HCT116 (cell line): Measurements from ENCODE around the gene PCDH18. TPM values are rescaled to one million over a fixed set of nuclear protein-coding genes. Genes with fewer than 3 reads are reported as not detected.

ENCODE experiments used
- ATAC-seq: fragments of 200-7000 bp; cut with Tn5 transposase; 2 replicates; pipeline ENCODE4 v1.9.1; 2020; ENCODE audit warnings: mild to moderate bottlenecking, moderate library complexity
- BruUV-seq: library from RNA; stranded (reverse); fragments of 400-500 nt; replicated peaks from 2 replicates; lab custom pipeline; 2021; lab: Mats Ljungman, UMichigan
- CTCF ChIA-PET: fragments of 300-600 bp; sonication (Branson Sonifier 250); formaldehyde crosslinking; loops from one replicate; lab custom pipeline; 2021; ENCODE audit warnings: antibody characterized with exemption; lab: Charles Lee
- POLR2A ChIA-PET: fragments of 300-600, 350-600 bp; sonication (Branson Sonifier 250); formaldehyde crosslinking; loops from one replicate; lab custom pipeline; 2021; ENCODE audit warnings: antibody characterized with exemption; lab: Charles Lee
- RAD21 ChIA-PET, 2 experiments: fragments of 300-600 bp; sonication (Branson Sonifier 250); formaldehyde crosslinking; loops; one replicate each; lab custom pipeline; 2023; ENCODE audit warnings: low total read pairs in 2 of 2; ENCODE audit not compliant: uncharacterized antibody in 2 of 2, unreplicated experiment in 2 of 2, low non-redundant PET in 1 of 2; lab: Charles Lee
- DNase-seq: peaks from one replicate; pipeline ENCODE4 v3.0.0-alpha.2; 2010; ENCODE audit warnings: low read depth, low spot score
- H2AFZ ChIP-seq: fragments of 200-600 bp; shearing (Covaris generic), sonication (generic); 2 replicates; pipeline ENCODE4 v1.6.1; 2017; ENCODE audit warnings: low read depth, mixed run types, mixed read lengths, antibody characterized with exemption, low read length; ENCODE audit not compliant: poor library complexity, severe bottlenecking
- H3K27ac ChIP-seq: 2 replicates; pipeline ENCODE4 v1.5.1; 2012; ENCODE audit warnings: low read depth, low read length
- H3K27me3 ChIP-seq: fragments of 200-600 bp; sonication (generic); 2 replicates; pipeline ENCODE4 v1.6.1; 2016; ENCODE audit warnings: mixed run types, low read length, mixed read lengths; ENCODE audit not compliant: insufficient read depth
- H3K36me3 ChIP-seq, 2 experiments: fragments of 200-500 bp in 1 of 2; fragments of 200-600 bp in 1 of 2; sonication (Bioruptor generic) in 1 of 2; sonication (generic) in 1 of 2; 2 replicates each; pipeline versions ENCODE4 v1.5.1 to v1.6.1; 2014 to 2016; ENCODE audit warnings: low read length in 2 of 2, inconsistent platforms in 1 of 2, mixed read lengths in 1 of 2, mixed run types in 1 of 2; ENCODE audit not compliant: insufficient read depth in 2 of 2, control insufficient read depth in 1 of 2
- H3K4me1 ChIP-seq, 2 experiments: fragments of 200-600 bp in 1 of 2; sonication (generic) in 1 of 2; 2 replicates each; pipeline versions ENCODE4 v1.5.1 to v1.6.1; 2012 to 2017; ENCODE audit warnings: low read length in 2 of 2, inconsistent platforms in 1 of 2, mild to moderate bottlenecking in 1 of 2, mixed read lengths in 1 of 2, mixed run types in 1 of 2, moderate library complexity in 1 of 2; ENCODE audit not compliant: insufficient read depth in 2 of 2, control insufficient read depth in 1 of 2
- H3K4me2 ChIP-seq: fragments of 200-600 bp; sonication (generic); 2 replicates; pipeline ENCODE4 v1.6.1; 2017; ENCODE audit warnings: mixed run types, low read length, mixed read lengths
- H3K4me3 ChIP-seq, 2 experiments: fragments of 200-600 bp in 1 of 2; sonication (generic) in 1 of 2; replicated peaks in 1 of 2; 2 replicates each; pipeline ENCODE4 v1.5.1; 2011 to 2016; ENCODE audit warnings: low read length in 2 of 2, control low read depth in 1 of 2, low read depth in 1 of 2, mild to moderate bottlenecking in 1 of 2, mixed read lengths in 1 of 2, mixed run types in 1 of 2
- H3K79me2 ChIP-seq: fragments of 200-600 bp; sonication (generic); 2 replicates; pipeline ENCODE4 v1.6.1; 2017; ENCODE audit warnings: mild to moderate bottlenecking, mixed run types, low read length, moderate library complexity, mixed read lengths; ENCODE audit not compliant: insufficient read depth
- H3K9ac ChIP-seq: fragments of 200-600 bp; sonication (generic); 2 replicates; pipeline ENCODE4 v1.6.1; 2016; ENCODE audit warnings: low read length, mixed read lengths
- H3K9me2 ChIP-seq: fragments of 200-600 bp; sonication (generic), shearing (Covaris generic); 2 replicates; pipeline ENCODE4 v1.6.1; 2017; ENCODE audit warnings: mixed run types, mild to moderate bottlenecking, moderate library complexity; ENCODE audit not compliant: insufficient read depth
- H3K9me3 ChIP-seq, 2 experiments: fragments of 200-500 bp in 1 of 2; fragments of 200-600 bp in 1 of 2; sonication (Bioruptor generic) in 1 of 2; sonication (generic) in 1 of 2; 2 replicates each; pipeline ENCODE4 v1.6.1; 2014 to 2017; ENCODE audit warnings: low read length in 2 of 2, mixed read lengths in 2 of 2, inconsistent platforms in 1 of 2, low read depth in 1 of 2, mild to moderate bottlenecking in 1 of 2, mixed run types in 1 of 2, moderate library complexity in 1 of 2; ENCODE audit not compliant: control insufficient read depth in 1 of 2, insufficient read depth in 1 of 2
- H4K20me1 ChIP-seq: fragments of 200-600 bp; sonication (generic), shearing (Covaris generic); 2 replicates; pipeline ENCODE4 v1.6.1; 2017; ENCODE audit warnings: mixed run types, mild to moderate bottlenecking, moderate library complexity; ENCODE audit not compliant: insufficient read depth
- CBX3 ChIP-seq: IDR thresholded peaks from 2 replicates; pipeline ENCODE4 v1.6.1; 2012; ENCODE audit warnings: low read depth
- EGR1 ChIP-seq: IDR thresholded peaks from 2 replicates; pipeline ENCODE4 v1.6.1; 2012; ENCODE audit warnings: low read depth
- FOSL1 ChIP-seq: IDR thresholded peaks from 2 replicates; pipeline ENCODE4 v1.6.1; 2012; ENCODE audit warnings: low read depth
- RAD21 ChIP-seq: IDR thresholded peaks from 2 replicates; pipeline ENCODE4 v1.6.1; 2012; ENCODE audit warnings: low read depth, mild to moderate bottlenecking
- SRF ChIP-seq: IDR thresholded peaks from 2 replicates; pipeline ENCODE4 v1.6.1; 2012; ENCODE audit warnings: low read depth
- YY1 ChIP-seq: IDR thresholded peaks from 2 replicates; pipeline ENCODE4 v1.6.1; 2011; ENCODE audit warnings: low read length, low read depth, moderate library complexity, mild to moderate bottlenecking; ENCODE audit not compliant: insufficient replicate concordance; ENCODE audit errors: extremely low read depth
- ZFX ChIP-seq: fragments of 450-650 bp; IDR thresholded peaks from 2 replicates; pipeline ENCODE4 v1.6.1; 2017
- intact Hi-C: fragments of 100-400 bp; cut with micrococcal nuclease; formaldehyde crosslinking; loops from 2 replicates; pipeline ENCODE4 v1.10.0; 2022
- total RNA-seq: library from RNA; stranded (reverse); gene quantifications from one replicate; pipeline ENCODE4 v1.2.1, GENCODE V29; 2021; ENCODE audit not compliant: unreplicated experiment

The PCDH18 gene
- total RNA-seq, 1 experiment from 2014 or later: 0.17 TPM

GRCh38 chr4:137558951-137559350, 26.7 kb upstream of the PCDH18 start:
- H3K36me3 ChIP-seq: no peaks in the 10 kb centered on the region
- intact Hi-C loops: no loop called here
- TF ChIP-seq FOSL1 (0 out of 2 replicates have a peak, but pooled peaks have one; percentile 28), EGR1 (no peak)
- H3K4me1 ChIP-seq: no peaks in the 10 kb centered on the region
- peak; percentile 46 for ATAC-seq
- POLR2A ChIA-PET: no interaction called here
- no peak overlapping the region for H3K4me2 ChIP-seq
- no peaks in the 10 kb centered on the region for H3K27me3 ChIP-seq
- DNase-seq: no peak
- H3K79me2 ChIP-seq: no peaks in the 10 kb centered on the region
- no peaks in the 10 kb centered on the region for H4K20me1 ChIP-seq
- H3K9ac ChIP-seq: no peak overlapping the region
- H2AFZ ChIP-seq: no peak overlapping the region
- no peaks in the 10 kb centered on the region for H3K9me3 ChIP-seq
- no peaks in the 10 kb centered on the region for H3K9me2 ChIP-seq
- CTCF ChIA-PET: no interaction called here
- BruUV-seq: no TSS peak
- H3K27ac ChIP-seq: no peak overlapping the region
- RAD21 ChIA-PET: no interaction called here
- H3K4me3 ChIP-seq: no peak overlapping the region

DNA sequence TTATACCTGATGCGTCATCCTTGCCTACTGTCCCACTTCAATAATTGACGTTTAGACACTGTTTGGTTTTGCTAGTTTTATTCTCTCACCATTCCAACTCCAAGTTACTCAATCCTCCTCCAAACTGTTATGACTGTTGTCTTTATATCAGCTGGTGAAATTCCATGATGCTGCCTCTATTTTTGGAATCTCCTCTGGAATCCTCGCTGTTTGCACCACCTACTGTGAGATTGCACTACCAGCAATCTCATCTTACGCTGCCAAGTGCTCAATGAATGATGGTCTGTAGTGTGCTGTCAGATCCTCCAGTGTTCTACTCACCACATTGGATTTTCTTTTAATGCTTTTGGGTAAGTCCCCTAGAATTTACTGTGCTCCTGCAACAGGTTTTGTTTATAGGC, 13.2 kb upstream of the PCDH18 start:
- H3K9ac ChIP-seq: no peak overlapping the region
- H3K27ac ChIP-seq: no peak overlapping the region
- H3K4me2 ChIP-seq: 0 out of 2 replicates have a peak overlapping the region, but pooled peaks have one; percentile 2
- ATAC-seq (peak; percentile 32; the same call in 1 of the 2 replicates), DNase-seq (no peak)
- no peaks in the 10 kb centered on the region for H3K9me3 ChIP-seq
- POLR2A ChIA-PET: no interaction called here
- no peak overlapping the region for H3K4me3 ChIP-seq
- intact Hi-C loops: no loop called here
- BruUV-seq: no TSS peak
- H3K79me2 ChIP-seq: no peaks in the 10 kb centered on the region
- CTCF ChIA-PET: no interaction called here
- no peaks in the 10 kb centered on the region for H3K9me2 ChIP-seq
- H2AFZ ChIP-seq: no peak overlapping the region
- H3K27me3 ChIP-seq: no peaks in the 10 kb centered on the region
- TF ChIP-seq SRF: no peak
- no peak for TF ChIP-seq ZFX
- no peak for TF ChIP-seq CBX3
- TF ChIP-seq YY1: no peak
- peak; percentile 33; the same call in 1 of the 2 replicates for TF ChIP-seq RAD21
- no peaks in the 10 kb centered on the region for H3K36me3 ChIP-seq
- peaks cover 0 to 6% of the 10 kb centered on the region in 2 experiments; a peak in 2 of 4 replicates for H3K4me1 ChIP-seq
- H4K20me1 ChIP-seq: no peaks in the 10 kb centered on the region
- RAD21 ChIA-PET: no interaction called here
